ENCODE measurements around the gene BCL6B. TPM values are rescaled to one million over a fixed set of nuclear protein-coding genes. Genes with fewer than 3 reads are reported as not detected.

Gene BCL6B
- total RNA-seq, 1 experiment from 2014 or later, result 0.57 TPM

GRCh38 chr17:7005716-7006115 lies 17.1 kb upstream of the BCL6B start:
- Histone ChIP-seq H3K4me2 (ENCODE audit: low read length) (no peak overlapping the region), H3K4me3 (replicated peaks in 1 of 2; ENCODE audit: low read depth in 1 of 2, low read length in 2 of 2) (no peak overlapping the region), H2AFZ (ENCODE audit: low read depth, low read length, poor library complexity, severe bottlenecking) (no peak overlapping the region), H3K9ac (ENCODE audit: low read length) (no peak overlapping the region), H4K20me1 (ENCODE audit: insufficient read depth) (peaks cover 4% of the 10 kb centered on the region; the same call in 1 of the 2 replicates), H3K4me1 (ENCODE audit: control insufficient read depth in 1 of 2, insufficient read depth in 2 of 2, low read length in 2 of 2) (peaks cover 0 to under 1% of the 10 kb centered on the region in 2 experiments; a peak in 1 of 4 replicates), H3K27ac (ENCODE audit: low read depth, low read length) (no peak overlapping the region), H3K27me3 (ENCODE audit: insufficient read depth, low read length) (no peaks in the 10 kb centered on the region), H3K79me2 (ENCODE audit: insufficient read depth, low read length) (peaks cover 21% of the 10 kb centered on the region), H3K36me3 (ENCODE audit: control insufficient read depth in 1 of 2, insufficient read depth in 2 of 2, low read length in 2 of 2) (peaks cover 0 to 9% of the 10 kb centered on the region in 2 experiments; a peak in 2 of 4 replicates), H3K9me3 (ENCODE audit: control insufficient read depth in 1 of 2, insufficient read depth in 1 of 2, low read depth in 1 of 2, low read length in 2 of 2) (no peaks in the 10 kb centered on the region), H3K9me2 (ENCODE audit: insufficient read depth) (no peaks in the 10 kb centered on the region)
- ATAC-seq, result no peak
- intact Hi-C loops (cut with micrococcal nuclease), result loop anchor here (2.0 kb wide), 1 partner anchor 163 kb away; no protein-coding TSS in a partner anchor
- no TSS peak for BruUV-seq (replicated peaks)
- ChIA-PET RAD21 (ENCODE audit: low non-redundant PET in 1 of 2, low total read pairs in 2 of 2, uncharacterized antibody in 2 of 2, unreplicated experiment in 2 of 2) (interaction anchor here (0.7 to 1.2 kb wide), 3 partner anchors 22 to 533 kb away, joined by 3 to 5 read pairs (median 4); no protein-coding TSS in a partner anchor), CTCF (interaction anchor here (1.0 to 2.4 kb wide), 3 partner anchors 162 to 570 kb away, joined by 3 to 9 read pairs (median 5); no protein-coding TSS in a partner anchor), POLR2A (interaction anchor here (0.7 kb wide), 1 partner anchor 44 kb away, joined by 3 read pairs; no protein-coding TSS in a partner anchor)
- TF ChIP-seq POLR2AphosphoS5 (IDR thresholded peaks at IDR 0.05; ENCODE audit: low read depth, low read length) (no peak), FOSL1 (IDR thresholded peaks at IDR 0.05; ENCODE audit: low read depth) (no peak), MAX (IDR thresholded peaks at IDR 0.05) (no peak)
- DNase-seq (ENCODE audit: low read depth, low spot score), result no peak

- peaks cover 7 to 10% of the 10 kb centered on the region in 2 experiments; a peak in 2 of 4 replicates for H3K4me1 ChIP-seq (ENCODE audit: control insufficient read depth in 1 of 2, insufficient read depth in 2 of 2, low read length in 2 of 2)
- DNase-seq (ENCODE audit: low read depth, low spot score) (no peak), ATAC-seq (peak; percentile 31; the same call in 1 of the 2 replicates)
- peaks cover 4% of the 10 kb centered on the region; the same call in 1 of the 2 replicates for H4K20me1 ChIP-seq (ENCODE audit: insufficient read depth)
- peaks cover 35% of the 10 kb centered on the region for H3K79me2 ChIP-seq (ENCODE audit: insufficient read depth, low read length)
- intact Hi-C loops (cut with micrococcal nuclease), result no loop called here
- no peak overlapping the region for H3K9ac ChIP-seq (ENCODE audit: low read length)
- no peak overlapping the region for H2AFZ ChIP-seq (ENCODE audit: low read depth, low read length, poor library complexity, severe bottlenecking)
- peaks cover 0 to 3% of the 10 kb centered on the region in 2 experiments; a peak in 1 of 4 replicates for H3K36me3 ChIP-seq (ENCODE audit: control insufficient read depth in 1 of 2, insufficient read depth in 2 of 2, low read length in 2 of 2)
- ChIA-PET CTCF (interaction anchor here (1.6 to 1.9 kb wide), 2 partner anchors 164 kb away, joined by 5 to 6 read pairs; no protein-coding TSS in a partner anchor), POLR2A (no interaction called here), RAD21 (ENCODE audit: low non-redundant PET in 1 of 2, low total read pairs in 2 of 2, uncharacterized antibody in 2 of 2, unreplicated experiment in 2 of 2) (no interaction called here)
- H3K9me3 ChIP-seq (ENCODE audit: control insufficient read depth in 1 of 2, insufficient read depth in 1 of 2, low read depth in 1 of 2, low read length in 2 of 2), result no peaks in the 10 kb centered on the region
- no peaks in the 10 kb centered on the region for H3K9me2 ChIP-seq (ENCODE audit: insufficient read depth)
- H3K27ac ChIP-seq (ENCODE audit: low read depth, low read length), result no peak overlapping the region
- BruUV-seq (replicated peaks), result no TSS peak
- no peaks in the 10 kb centered on the region for H3K27me3 ChIP-seq (ENCODE audit: insufficient read depth, low read length)
- TF ChIP-seq POLR2AphosphoS5 (IDR thresholded peaks at IDR 0.05; ENCODE audit: low read depth, low read length), result no peak
- no peak overlapping the region for H3K4me2 ChIP-seq (ENCODE audit: low read length)
- no peak overlapping the region for H3K4me3 ChIP-seq (replicated peaks in 1 of 2; ENCODE audit: low read depth in 1 of 2, low read length in 2 of 2)
Measured at GRCh38 chr17:7007143-7007542, 15.7 kb upstream of the BCL6B start.
